Adrenal gland (tissue), 5 donors: ENCODE data around the gene TFE3.

ENCODE experiments used
- CTCF ChIP-seq, 6 experiments: fragments of 450-650 bp in 4 of 6; fragments of 200-600 bp in 2 of 6; sonication (generic) in 1 of 6; IDR thresholded peaks; 1 replicate in 5 of 6; 2 replicates in 1 of 6; pipeline versions ENCODE4 v1.5.1 to v1.8.0; 2016 to 2021; ENCODE audit warnings: antibody characterized with exemption in 6 of 6, mild to moderate bottlenecking in 2 of 6, moderate library complexity in 1 of 6
- POLR2A ChIP-seq, 2 donors: fragments of 450-650 bp; IDR thresholded peaks; one replicate each; pipeline ENCODE4 v1.6.1; 2017; ENCODE audit warnings: antibody characterized with exemption in 2 of 2, mild to moderate bottlenecking in 2 of 2, moderate library complexity in 1 of 2
- donor health status: DM: no; HTN: no; CAD: no.

- no peak for TF ChIP-seq POLR2A (IDR thresholded peaks at IDR 0.05)
- no peak for TF ChIP-seq CTCF (IDR thresholded peaks at IDR 0.05)
Observed at GRCh38 chrX:48999030-48999429, 44.1 kb downstream of the TFE3 start.
